CD4-positive, alpha-beta T cell treated with Interleukin-12 subunit alpha and Interleukin-12 subunit beta, for 1 hour (primary cell): ENCODE results near the gene SPOCD1.

ENCODE experiments used
- DNase-seq: peaks from one replicate; pipeline ENCODE4 v3.0.0-alpha.2; 2020

Gene SPOCD1

GRCh38 chr1:31785947-31786290, 29.9 kb downstream of the SPOCD1 start:
- DNase-seq: no peak

GRCh38 chr1:31785020-31785946, 30.5 kb downstream of the SPOCD1 start:
- DNase-seq: no peak

- DNase-seq: no peak
Observed at GRCh38 chr1:31784356-31785019, 31.3 kb downstream of the SPOCD1 start.

DNA sequence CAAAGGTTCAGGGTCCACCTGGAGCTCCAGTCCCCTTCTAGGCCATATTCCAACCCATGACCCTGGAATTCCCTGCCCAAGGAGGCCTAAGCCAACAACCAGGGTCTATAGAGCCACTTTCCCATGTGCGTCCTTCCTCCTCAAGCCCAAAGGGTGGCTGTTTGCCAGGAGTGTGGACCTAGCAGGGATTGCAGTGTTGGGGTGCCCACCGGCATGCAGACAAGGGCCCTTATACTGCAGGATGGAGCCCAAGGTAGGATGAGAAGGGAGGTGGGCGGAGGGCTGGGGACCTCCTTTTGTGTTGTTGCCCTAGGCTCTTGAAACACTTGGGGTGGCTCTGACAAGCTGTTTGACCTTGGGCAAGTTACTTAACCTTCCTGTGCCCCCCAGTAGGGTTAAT, 32.0 kb downstream of the SPOCD1 start:
- DNase-seq: no peak

- DNase-seq: no peak
Observed at GRCh38 chr1:31782421-31783410, 33.1 kb downstream of the SPOCD1 start.

GRCh38 chr1:31781756-31782371, 34.0 kb downstream of the SPOCD1 start:
- DNase-seq: no peak

DNA sequence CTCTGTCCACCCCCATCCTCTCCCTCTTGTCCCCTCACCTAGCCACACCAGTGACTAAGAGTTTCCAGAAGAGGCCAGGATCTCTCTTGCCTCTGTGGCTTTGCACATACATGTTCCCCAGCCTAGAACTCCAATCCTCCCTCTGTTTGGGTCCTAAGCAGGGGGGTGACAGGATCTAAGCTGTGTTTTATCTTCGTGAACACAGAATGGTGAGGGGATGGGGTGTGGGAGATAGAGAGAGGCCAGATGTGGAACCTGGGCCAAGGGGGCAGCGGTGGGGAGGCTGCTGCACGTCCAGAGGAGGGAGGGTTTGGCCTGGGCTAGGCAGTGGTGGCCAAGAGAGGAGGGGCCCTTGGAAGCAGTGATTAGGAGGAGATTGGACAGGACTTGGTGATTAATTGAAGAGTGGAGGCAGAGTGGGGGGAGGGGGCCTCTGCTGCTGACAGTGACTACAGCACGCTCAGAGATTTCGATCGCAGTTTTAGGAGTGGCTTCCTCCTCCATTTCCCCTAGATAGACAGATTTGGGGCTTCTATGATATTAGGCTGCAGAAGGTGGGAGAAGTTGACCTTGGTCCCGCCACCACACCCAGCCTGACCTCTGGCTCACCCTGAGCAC, 34.6 kb downstream of the SPOCD1 start:
- DNase-seq: no peak

GRCh38 chr1:31780632-31781031, 35.2 kb downstream of the SPOCD1 start:
- no peak for DNase-seq

- no peak for DNase-seq
Observed at GRCh38 chr1:31779687-31780086, 36.1 kb downstream of the SPOCD1 start.

- no peak for DNase-seq
Observed at GRCh38 chr1:31778763-31779488, 36.9 kb downstream of the SPOCD1 start.

- no peak for DNase-seq
Observed at GRCh38 chr1:31776516-31776915, 39.3 kb downstream of the SPOCD1 start.

DNA sequence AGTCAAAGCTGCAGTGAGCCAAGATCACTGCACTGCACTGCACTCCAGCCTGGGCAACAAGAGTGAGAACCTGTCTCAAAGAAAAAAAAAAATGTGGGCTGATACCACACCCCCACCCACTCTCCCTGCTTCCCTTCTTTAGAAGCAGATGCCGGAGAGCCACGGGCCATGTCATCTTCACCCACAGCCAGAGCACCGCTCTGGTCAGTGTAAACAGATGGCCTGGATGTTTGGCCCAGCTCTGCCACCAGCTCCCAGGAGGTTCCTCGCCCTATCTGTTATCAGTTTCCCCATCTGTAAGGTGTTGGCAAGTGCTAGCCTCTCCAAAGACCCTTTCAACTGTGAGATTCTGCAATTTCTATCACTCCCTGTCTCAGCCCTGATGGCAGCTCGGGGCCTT, 39.8 kb downstream of the SPOCD1 start:
- DNase-seq: no peak

- DNase-seq: no peak
Observed at GRCh38 chr1:31775210-31775999, 40.4 kb downstream of the SPOCD1 start.

DNA sequence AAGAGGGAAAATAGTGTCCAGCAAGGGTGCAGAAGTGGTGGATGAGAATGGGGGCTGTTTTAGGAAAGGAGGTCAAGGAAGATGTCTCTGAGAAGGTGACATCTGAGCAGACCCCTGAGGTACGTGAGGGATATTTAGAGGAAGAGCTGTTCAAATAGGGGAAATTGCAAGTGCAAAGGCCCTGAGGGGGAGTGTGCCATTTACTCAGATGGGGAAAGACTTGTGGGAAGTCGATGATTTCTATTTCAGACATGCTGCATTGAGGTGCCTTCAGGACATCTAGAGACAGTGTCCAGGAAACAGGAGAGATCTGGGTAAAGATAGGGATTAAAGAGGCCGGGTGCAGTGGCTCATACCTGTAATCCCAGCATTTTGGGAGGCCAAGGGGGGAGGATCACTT, 41.3 kb downstream of the SPOCD1 start:
- no peak for DNase-seq

DNA sequence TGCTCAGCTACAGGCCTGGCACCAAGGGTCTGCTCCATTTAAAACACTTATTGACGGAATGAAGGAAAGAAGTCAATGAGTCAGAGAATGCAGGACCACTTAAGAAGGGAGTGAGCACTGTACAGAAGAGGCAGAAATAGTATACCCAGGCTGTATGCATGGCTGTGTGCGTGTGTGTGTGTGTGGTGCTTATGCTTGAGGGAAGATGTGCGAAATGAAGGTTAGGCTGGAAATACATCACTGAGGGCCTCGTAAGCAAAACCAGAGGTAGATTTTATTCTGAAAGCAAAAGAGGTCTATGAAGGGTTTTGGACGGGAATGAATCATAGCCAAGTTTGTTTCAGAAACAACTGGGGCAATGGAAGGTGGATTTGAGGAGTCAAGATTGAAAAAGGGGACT, 42.0 kb downstream of the SPOCD1 start:
- no peak for DNase-seq

GRCh38 chr1:31772669-31773248, 43.1 kb downstream of the SPOCD1 start:
- no peak for DNase-seq

DNA sequence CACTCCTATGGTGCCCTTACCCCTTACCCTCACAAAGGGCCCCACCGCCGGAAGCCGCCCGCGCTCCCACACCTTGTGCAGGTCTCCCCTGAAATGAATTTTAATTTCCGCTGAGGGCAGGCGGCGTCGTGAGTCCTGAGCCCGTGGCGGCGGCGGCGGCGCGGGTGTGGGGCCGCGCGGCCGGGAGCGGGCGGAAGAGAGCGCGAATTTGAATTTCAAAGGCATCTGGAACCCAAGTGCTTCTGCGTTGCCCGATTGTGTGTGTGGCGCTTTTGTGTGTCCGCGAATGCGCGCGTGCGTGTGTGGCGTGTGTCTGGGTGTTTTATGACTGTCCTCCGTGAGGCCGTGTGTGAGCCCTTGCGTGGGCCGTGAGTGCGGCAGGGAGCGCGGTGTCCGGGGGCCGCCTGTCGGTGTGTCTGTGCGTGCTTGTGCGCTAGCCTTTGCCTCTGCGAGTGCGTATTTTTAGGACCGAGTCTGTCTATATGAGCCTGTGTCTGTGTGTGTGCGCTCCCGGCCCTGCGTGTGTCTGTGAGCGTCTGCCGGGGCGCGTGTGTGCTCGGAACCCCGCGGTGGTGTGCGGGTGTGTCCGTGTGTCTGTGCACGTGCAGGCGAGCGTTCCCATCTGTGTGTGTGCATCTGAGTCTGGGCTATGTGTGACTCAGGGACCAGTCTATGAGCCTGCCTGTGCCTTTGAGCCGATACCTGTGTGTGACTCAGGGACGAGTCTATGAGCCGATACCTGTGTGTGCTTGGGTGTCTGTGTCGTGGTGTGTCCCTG, 43.7 kb downstream of the SPOCD1 start:
- peak; percentile 41 for DNase-seq

GRCh38 chr1:31769720-31770390, 46.0 kb downstream of the SPOCD1 start:
- DNase-seq: no peak
